Measurements from ENCODE around the gene C6orf15.

The C6orf15 gene

DNA sequence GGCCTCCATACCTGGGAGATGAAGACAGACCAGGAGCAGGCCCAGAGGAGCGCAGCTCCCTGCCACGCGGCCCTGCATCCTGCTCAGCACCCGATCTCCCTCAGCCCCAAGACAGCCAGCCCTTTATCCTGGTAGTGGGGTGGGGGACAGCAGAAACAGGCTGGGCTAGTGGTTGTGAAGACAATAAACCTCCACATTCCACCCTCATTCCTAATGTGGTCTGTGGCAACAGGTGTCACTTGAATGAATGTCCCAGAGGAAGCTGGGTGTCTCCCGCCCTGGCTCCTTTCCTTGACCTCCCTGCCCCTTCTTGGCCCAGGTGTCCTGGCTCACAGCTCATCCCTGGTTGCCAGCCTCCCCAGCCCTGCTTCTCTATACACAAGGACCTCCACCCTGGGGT is at the start of gene C6orf15:
Gene C6orf15, minus strand, starts transcription at position 98 of the 400 bp plus-strand sequence. Its CDS starts 20 bp downstream, at position 78.
- DNase-seq: no peak

GRCh38 chr6:31161216-31162126 is 49.1 kb upstream of the C6orf15 start:
- DNase-seq: no peak

GRCh38 chr6:31158863-31159855 is 46.8 kb upstream of the C6orf15 start:
- DNase-seq: no peak

GRCh38 chr6:31158140-31158862 is 45.9 kb upstream of the C6orf15 start, which contains the start of gene TCF19:
TSS of gene TCF19 (plus strand) at chr6:31158589. CDS start at chr6:31159470, 881 bp downstream.
- DNase-seq: peak; percentile 99

DNA sequence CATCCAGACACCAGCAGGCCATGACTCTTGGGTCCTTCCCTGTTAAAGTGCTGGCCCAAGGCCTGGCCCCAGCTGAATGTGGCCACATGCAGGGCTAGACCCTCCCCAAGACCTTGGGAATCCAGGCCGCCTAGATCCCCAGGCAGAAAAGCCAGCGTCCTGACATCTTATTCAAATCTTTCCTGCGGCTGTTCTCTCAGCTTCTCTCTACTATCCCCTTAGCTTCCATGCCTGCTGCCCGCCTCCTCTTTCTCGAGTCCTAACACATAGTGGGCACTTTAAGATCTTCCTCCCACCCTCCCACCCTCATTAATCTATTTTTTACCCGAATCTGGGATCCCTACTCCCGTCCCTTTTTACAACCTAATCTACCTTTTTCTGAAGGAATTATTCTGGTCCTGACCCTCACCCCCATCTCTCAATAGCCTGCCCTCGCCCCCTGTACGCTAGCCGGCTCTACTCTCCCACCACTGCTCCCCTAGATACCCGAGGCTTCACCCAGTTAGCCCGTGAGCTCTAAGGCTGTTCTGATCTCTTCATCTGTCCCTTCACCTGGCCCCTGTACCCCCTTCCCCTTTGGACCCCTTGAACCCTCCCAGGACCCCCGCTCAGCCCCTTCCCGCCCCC is 45.3 kb upstream of the C6orf15 start, which contains the start of gene CCHCR1:
Gene CCHCR1, minus strand, starts transcription at position 290 of the 627 bp plus-strand sequence. Its CDS starts 202 bp downstream, at position 88.
- no peak for DNase-seq

- DNase-seq: no peak
Observed at GRCh38 chr6:31156641-31157040, 44.3 kb upstream of the C6orf15 start.

- DNase-seq: no peak
Observed at GRCh38 chr6:31154436-31154835, 42.1 kb upstream of the C6orf15 start.

DNA sequence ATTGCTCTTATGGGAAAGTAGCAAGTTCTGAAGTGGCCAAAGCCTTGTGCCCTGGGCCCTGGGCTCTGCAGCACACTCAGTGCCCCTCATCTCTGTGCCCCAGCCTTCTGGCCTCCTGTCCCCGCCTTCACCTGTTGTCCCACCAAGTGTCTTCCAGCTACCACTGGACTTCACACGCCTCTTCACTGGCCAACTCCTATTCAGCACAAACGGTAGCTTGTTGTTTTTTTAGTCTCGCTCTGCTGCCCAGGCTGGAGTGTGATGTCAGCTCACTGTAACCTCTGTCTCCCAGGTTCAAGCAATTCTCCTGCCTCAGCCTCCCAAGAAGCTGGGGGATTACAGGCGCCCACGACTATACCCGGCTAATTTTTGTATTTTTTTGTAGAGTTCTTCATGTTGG is 40.4 kb upstream of the C6orf15 start:
- DNase-seq: no peak

- DNase-seq: no peak
Observed at GRCh38 chr6:31149827-31150447, 37.6 kb upstream of the C6orf15 start.

DNA sequence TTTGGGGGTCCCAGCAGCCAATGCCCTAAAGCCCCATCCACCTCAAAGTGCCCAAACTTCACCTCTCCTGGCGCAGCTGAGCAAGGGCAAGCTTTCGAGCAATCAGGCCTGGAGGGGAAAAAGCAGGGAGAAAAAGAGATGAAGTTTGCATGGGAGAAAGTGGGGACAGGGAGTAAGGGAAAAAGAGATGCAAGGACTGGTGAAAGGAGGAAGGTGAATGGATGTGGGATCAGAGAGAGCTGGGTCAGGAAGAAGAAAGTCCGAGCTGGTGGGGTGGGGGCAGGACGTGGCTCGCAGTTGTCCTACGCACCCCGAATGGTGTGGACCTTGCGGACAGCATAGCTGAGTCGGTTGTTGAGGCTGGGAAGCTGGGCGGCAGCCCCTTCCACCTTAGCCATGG is 33.0 kb upstream of the C6orf15 start:
- no peak for DNase-seq

DNA sequence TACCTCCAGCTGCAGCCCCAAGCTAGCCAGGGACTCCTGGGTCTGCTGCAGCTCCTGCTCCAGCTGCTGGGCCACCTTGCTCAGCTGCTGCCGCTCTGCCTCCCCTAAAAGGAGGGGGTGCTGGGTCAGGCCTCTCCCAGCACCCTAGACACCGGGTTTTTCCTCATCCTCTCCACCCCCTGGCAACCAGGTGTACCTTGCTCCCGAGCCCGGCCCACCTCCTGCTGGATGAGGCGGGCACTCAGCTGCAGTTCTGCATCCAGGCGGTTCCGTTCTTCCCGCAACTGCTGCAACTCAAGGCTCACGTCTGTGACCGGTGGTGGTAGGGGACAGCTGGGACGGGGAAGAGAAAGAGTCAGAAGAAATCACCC is 32.6 kb upstream of the C6orf15 start:
- DNase-seq: no peak

- no peak for DNase-seq
Observed at GRCh38 chr6:31144296-31144969, 32.1 kb upstream of the C6orf15 start.

- no peak for DNase-seq
Observed at GRCh38 chr6:31143148-31143547, 30.8 kb upstream of the C6orf15 start.

DNA sequence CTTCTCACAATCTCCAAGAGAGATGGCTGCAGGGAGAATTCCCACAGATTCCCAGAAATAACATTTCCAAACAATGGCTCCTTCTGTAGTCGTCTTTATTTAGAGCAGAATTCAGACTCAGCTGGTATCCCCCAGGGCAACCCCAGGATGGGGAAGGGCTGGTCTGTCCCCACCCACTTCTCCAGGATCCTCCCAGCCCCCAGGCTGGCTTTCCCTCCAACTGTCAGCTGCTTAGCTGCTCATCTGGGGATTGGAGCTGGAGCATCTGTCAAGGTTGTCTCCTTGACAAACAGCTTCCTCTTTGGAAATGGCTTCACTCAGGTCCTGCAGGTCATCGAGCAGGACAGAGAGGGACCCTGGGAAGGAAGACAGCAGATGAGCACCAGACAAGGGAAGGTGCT is 30.0 kb upstream of the C6orf15 start:
- no peak for DNase-seq

GRCh38 chr6:31140643-31141042 is 28.3 kb upstream of the C6orf15 start:
- no peak for DNase-seq

DNA sequence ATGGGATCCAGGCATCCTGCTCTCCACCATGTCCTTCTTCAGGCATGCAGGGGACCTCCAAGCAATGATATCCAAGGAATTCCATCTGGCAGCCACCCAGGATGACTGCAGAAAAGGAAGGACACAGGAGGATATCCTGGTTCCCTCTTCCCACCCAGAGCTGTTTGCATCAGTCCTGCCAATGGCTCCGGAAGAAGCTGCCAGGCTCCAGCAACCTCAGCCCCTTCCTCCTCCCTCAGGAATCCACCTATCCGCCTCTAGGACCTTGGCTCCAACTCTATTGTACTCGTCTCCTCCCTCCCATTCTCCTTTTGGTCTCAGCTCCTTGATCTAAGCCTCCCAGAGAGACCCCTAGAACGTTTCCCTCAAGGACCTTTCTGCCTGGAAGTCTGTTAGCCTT is 27.2 kb upstream of the C6orf15 start:
- no peak for DNase-seq

GRCh38 chr6:31138982-31139381 is 26.6 kb upstream of the C6orf15 start, which contains the start of gene PSORS1C2:
TSS of gene PSORS1C2 (minus strand) at chr6:31139066. CDS start at chr6:31139026, 40 bp downstream.
- DNase-seq: no peak

- no peak for DNase-seq
Observed at GRCh38 chr6:31135710-31136109, 23.3 kb upstream of the C6orf15 start.

DNA sequence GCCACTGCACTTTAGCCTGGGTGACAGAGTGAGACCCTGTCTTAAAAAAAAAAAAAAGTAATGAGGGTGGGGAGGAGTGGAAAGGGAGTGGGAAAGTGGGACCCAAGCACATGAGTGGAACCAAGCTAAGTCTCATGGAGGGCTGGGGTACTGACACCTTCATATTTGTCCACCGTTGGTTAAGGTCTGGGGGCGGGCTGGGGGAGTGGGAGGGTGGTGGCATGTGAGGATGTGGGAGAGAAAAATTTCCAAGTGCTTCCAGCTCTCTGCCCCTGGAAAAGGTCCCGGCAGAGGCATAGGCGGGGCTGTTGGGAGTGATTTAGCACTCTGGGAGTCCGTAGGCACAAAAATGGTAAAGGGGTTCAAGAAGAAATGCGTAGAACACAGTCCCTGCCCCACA is 20.4 kb upstream of the C6orf15 start:
- no peak for DNase-seq

DNA sequence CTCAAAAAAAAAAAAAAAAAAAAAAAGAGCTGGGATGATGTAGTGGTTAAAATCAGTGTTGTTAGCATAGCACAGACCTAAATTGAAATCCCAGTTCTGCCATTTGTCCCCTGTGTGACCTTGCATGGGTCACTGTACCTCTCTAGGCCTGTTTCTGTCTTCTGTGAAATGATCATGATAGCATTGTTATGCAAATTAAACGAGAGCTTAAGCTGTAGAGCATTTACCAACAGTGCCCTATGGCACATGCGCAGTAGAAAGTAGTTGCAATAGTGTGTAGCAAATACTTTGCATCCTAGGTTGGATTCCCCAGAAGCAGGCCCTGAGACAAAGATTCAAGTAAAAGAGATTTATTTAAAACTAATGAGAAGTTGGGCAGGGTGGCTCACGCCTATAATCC is 19.2 kb upstream of the C6orf15 start:
- no peak for DNase-seq

GRCh38 chr6:31130751-31131150 is 18.4 kb upstream of the C6orf15 start:
- no peak for DNase-seq

Measured in activated CD4-positive, alpha-beta T cell treated with anti-CD3 and anti-CD28 coated beads for 4 hours (primary cell).